ENCODE data around the gene TMEM86B.
"Not testable (repeated sequence)": the region's sequence is repeated elsewhere in the genome, so short reads cannot be mapped to it uniquely, and the experiment has no call there.

The TMEM86B gene

GRCh38 chr19:55242517-55242916, 14.0 kb upstream of the TMEM86B start:
- in situ Hi-C loops (cut with MboI; ENCODE audit: low sequenced_read_pairs) = no loop called here

DNA sequence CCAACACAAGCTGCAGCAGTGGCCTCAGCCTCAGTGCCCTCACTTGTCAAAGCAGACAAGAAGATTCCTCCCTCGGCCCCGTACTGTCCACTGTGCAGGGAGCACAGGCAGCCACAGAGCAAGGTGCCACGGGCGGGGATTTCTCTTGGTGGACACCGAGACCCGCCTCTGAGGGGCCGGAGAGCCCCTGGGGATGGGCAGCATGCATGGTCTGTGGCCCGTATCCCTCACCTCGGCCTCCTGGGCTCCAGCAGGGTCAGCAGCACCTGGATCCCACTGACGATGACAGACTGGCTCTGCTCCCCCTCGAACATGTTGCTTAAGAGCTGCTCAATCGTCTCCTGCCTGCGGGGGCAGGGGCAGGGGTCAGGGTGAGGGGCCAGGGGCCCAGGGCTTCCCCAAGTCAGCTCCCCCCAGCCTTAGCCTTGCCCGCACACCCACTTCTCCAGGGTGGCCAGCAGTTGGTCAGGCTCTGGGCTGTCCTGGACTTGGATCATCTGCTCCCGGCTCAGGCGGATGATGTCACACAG, 13.4 kb upstream of the TMEM86B start:
- in situ Hi-C loops (cut with MboI; ENCODE audit: low sequenced_read_pairs) = no loop called here

GRCh38 chr19:55241143-55241934, 12.8 kb upstream of the TMEM86B start:
- in situ Hi-C loops (cut with MboI; ENCODE audit: low sequenced_read_pairs) = no loop called here

DNA sequence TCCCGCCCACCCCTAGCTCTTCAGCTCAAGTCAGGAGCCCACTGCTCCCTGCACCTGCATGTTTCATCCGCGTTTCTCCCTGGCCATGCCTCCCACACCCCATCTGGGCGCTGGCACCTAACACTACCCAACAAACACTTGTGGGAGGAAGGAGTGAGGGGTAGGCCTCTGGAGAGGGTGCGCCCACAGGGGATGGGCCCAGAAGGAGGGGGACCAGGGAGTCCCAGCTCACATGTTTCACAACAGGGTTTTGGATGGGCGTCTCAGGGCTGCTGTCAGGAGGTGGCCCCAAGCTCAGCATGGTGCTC, 12.1 kb upstream of the TMEM86B start:
- in situ Hi-C loops (cut with MboI; ENCODE audit: low sequenced_read_pairs) = no loop called here

GRCh38 chr19:55239004-55239403, 10.4 kb upstream of the TMEM86B start:
- in situ Hi-C loops (cut with MboI; ENCODE audit: low sequenced_read_pairs) = no loop called here

GRCh38 chr19:55238030-55238429, 9.5 kb upstream of the TMEM86B start:
- in situ Hi-C loops (cut with MboI; ENCODE audit: low sequenced_read_pairs) = no loop called here

DNA sequence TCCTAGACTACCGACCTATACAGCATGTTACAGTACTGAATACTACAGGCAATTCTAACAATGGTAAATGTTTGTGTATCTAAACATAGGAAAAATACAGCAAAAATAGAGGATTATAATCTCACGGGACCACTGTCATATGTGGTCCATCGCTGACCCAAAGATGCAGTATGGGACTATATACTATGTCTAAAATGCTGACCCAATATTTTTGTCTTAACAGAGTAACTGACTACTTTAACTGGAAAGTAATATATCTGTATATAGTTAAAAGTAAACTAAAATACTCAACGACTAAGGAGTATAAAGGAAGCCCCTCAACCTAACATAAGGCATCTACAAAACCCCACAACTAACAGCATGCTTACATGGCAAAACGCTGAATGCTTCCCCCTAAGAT, 4.4 kb upstream of the TMEM86B start:
- in situ Hi-C loops (cut with MboI; ENCODE audit: low sequenced_read_pairs) = no loop called here

- in situ Hi-C loops (cut with MboI; ENCODE audit: low sequenced_read_pairs) = no loop called here
Observed at GRCh38 chr19:55232286-55232602, 3.7 kb upstream of the TMEM86B start.

GRCh38 chr19:55231391-55232285, 3.1 kb upstream of the TMEM86B start:
- in situ Hi-C loops (cut with MboI; ENCODE audit: low sequenced_read_pairs) = no loop called here

- in situ Hi-C loops (cut with MboI; ENCODE audit: low sequenced_read_pairs) = no loop called here
Observed at GRCh38 chr19:55230780-55231179, 2.2 kb upstream of the TMEM86B start.

DNA sequence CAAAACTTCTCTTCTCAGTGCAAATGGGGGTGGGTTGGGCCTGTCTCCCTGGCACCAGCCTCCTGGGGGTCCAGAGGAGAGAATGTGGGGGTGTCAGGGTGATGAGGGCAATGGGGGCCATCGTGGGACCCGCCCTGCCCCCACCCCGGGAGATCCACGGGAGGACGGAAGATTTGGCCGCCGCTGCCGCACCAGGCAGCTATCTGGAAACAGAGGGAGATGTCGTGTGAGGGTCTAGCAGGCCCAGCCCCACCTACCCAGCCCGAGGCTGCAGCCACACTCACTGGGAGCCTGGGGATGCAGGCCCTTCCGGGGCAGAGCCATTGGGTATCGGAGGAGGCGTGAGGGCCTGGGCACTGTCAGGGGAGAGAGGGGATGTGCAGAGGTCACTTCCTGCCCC, 1.8 kb upstream of the TMEM86B start:
- in situ Hi-C loops (cut with MboI; ENCODE audit: low sequenced_read_pairs) = no loop called here

DNA sequence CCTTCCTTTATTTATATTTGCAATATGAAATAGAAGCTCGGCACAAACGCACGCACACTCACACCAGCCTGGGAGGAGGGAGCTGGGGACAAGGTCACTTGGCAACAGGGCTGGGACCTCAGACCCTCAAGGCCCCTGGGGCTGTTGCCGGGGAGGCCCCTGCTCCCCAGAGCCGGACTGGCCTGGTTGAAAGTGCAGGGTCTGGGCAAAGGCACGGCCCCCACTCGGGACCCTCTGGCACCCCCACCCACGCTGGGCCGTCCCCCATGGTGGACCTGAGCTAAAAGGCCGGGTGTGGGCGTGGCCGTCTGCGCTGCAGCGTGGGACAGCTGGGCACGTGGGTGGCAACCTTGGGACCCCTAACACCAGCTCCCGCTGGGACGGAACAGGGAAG, 1.2 kb upstream of the TMEM86B start:
- in situ Hi-C loops (cut with MboI; ENCODE audit: low sequenced_read_pairs) = no loop called here

GRCh38 chr19:55229145-55229788, 704 bp upstream of the TMEM86B start:
- in situ Hi-C loops (cut with MboI; ENCODE audit: low sequenced_read_pairs) = no loop called here

DNA sequence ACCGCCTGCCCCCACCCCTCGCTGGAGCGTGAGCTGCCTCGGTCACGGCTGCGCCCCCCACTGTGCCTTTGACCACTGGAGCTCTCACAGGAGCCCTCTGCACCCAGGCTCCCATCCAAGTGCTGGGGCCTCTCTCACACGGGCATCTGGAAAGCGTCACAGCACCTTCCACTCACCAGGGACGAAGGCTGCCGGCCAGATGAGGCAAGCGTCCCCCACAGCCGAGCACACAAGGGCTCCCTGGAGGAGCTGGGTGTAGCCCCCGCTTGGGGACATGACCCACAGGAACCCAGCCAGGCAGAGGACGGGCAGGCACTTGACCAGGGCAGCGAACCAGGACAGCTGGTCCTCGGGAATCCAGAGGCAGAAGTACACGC, 560 bp downstream of the TMEM86B start:
- in situ Hi-C loops (cut with MboI; ENCODE audit: low sequenced_read_pairs) = no loop called here

- in situ Hi-C loops (cut with MboI; ENCODE audit: low sequenced_read_pairs) = no loop called here
Observed at GRCh38 chr19:55227241-55228014, 1.1 kb downstream of the TMEM86B start.

GRCh38 chr19:55226788-55227187, 1.8 kb downstream of the TMEM86B start:
- in situ Hi-C loops (cut with MboI; ENCODE audit: low sequenced_read_pairs) = no loop called here

GRCh38 chr19:55226273-55226672, 2.3 kb downstream of the TMEM86B start:
- in situ Hi-C loops (cut with MboI; ENCODE audit: low sequenced_read_pairs) = no loop called here

DNA sequence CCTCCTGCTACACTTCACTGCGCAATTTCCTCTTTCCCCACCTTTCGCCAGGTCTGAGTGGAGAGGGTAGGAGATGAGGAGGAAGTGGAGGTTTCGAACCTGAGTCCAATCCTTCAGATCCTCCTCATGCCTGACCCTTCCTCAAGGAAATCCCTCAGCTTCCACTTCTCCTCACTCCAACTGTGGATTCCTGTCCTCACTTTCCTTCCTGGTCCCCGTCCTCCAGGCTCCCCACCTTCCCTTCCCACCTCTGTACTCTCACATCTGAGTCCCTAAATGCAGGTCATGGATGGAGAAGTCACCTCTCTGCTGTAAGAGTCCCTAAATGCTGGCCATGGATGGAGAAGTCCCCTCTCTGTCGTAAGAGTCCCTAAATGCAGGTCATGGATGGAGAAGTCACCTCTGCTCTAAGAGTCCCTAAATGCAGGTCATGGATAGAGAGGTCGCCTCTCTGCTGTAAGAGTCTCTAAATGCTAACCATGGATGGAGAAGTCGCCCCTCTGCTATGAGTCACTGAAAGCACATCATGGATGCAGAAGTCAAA, 3.1 kb downstream of the TMEM86B start:
- in situ Hi-C loops (cut with MboI; ENCODE audit: low sequenced_read_pairs) = no loop called here

DNA sequence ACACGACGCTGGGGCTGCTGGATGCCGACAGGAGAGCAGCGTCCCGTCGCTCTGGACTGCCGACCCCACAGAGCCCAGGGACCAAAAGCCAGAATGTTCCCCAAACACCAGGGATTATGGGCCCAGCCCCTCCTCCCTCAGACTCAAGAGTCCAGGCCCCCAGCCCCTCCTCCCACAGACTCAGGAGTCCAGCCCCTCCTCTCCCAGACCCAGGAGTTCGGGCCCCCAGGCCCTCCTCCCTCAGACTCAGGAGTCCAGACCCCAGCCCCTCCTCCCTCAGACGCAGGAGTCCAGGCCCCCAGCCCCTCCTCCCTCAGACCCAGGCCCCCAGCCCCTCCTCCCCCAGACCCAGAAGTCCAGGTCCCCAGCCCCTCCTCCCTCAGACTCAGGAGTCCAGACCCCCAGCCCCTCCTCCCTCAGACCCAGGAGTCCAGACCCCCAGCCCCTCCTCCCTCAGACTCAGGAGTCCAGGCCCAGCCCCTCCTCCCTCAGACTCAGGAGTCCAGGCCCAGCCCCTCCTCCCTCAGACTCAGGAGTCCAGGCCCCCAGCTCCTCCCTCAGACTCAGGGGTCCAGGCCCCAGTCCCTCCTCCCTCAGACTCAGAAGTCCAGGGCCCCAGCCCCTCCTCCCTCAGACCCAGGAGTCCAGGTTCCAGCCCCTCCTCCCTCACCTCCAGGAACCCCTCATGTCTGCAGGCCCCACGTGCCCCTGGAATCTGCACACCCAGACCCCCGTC, 3.7 kb downstream of the TMEM86B start:
- in situ Hi-C loops (cut with MboI; ENCODE audit: low sequenced_read_pairs) = not testable (repeated sequence)

DNA sequence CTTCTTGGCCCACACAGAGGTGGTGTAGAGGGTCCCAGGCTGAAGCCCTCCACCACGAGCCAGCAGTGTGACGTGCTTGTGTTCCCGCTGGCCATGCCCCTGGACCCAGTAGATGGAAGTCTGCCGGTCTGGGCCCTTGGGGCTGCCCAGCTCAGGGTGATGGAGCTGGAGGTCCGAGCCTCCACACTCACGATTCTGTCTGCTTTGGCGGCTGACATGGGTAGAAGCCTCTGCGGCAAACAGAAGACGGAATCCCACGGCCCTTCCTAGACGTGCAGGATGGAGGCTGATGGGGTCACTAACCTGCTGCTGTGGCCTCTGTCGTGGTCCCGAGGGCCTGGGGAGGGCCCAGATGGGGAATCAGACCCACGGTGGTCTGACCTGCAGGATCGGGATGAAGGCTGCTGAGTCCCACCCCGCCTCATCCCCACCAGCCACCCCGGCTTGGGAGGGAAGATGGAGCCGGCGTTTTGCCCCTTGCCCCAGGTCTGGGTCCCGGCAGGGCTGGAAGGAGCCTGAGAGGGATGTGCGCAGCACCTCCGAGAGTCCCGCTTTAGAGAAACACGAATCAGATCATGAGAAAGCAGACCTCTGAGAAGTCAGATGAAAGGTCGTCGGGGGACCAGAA, 4.4 kb downstream of the TMEM86B start:
- in situ Hi-C loops (cut with MboI; ENCODE audit: low sequenced_read_pairs) = no loop called here

Measured in hTERT RPE-1 (cell line).